Peyer's patch (tissue), 4 donors: ENCODE results near the gene DGCR2.
"Not testable (repeated sequence)": the region's sequence is repeated elsewhere in the genome, so short reads cannot be mapped to it uniquely, and the experiment has no call there.

Experiments
- CTCF ChIP-seq, 6 experiments: fragments of 450-650 bp in 4 of 6; fragments of 200-600 bp in 2 of 6; sonication (generic) in 1 of 6; IDR thresholded peaks; one replicate each; pipeline ENCODE4 v1.5.1; 2017 to 2019; ENCODE audit warnings: antibody characterized with exemption in 6 of 6, mild to moderate bottlenecking in 3 of 6, moderate library complexity in 1 of 6
- POLR2A ChIP-seq, 2 donors: fragments of 450-650 bp; IDR thresholded peaks; one replicate each; pipeline ENCODE4 v1.5.1; 2017; ENCODE audit warnings: antibody characterized with exemption in 2 of 2, mild to moderate bottlenecking in 2 of 2, moderate library complexity in 2 of 2

- not testable (repeated sequence) for TF ChIP-seq POLR2A, CTCF (IDR thresholded peaks at IDR 0.05)
These were observed 87.1 kb downstream of the DGCR2 start for GRCh38 chr22:19035126-19035473.
